GM18951 (cell line): ENCODE data around the gene RFC3.

Source experiments
- POLR2A ChIP-seq: IDR thresholded peaks from 4 replicates; pipeline ENCODE4 v1.6.1; 2011; ENCODE audit warnings: mild to moderate bottlenecking; ENCODE audit not compliant: insufficient read length, insufficient read depth; ENCODE audit errors: extremely low read depth
- in situ Hi-C: fragments of 300-500 bp; cut with MboI; formaldehyde crosslinking; loops from one replicate; pipeline ENCODE4 v1.12.0; 2022; ENCODE audit warnings: low sequenced_read_pairs, mixed read lengths, inconsistent platforms; ENCODE audit not compliant: unreplicated experiment

RFC3 gene

GRCh38 chr13:33882804-33883203 is 64.9 kb downstream of the RFC3 start:
- no peak for TF ChIP-seq POLR2A
- in situ Hi-C loops = no loop called here

- in situ Hi-C loops = no loop called here
- TF ChIP-seq POLR2A = no peak
These were observed 66.7 kb downstream of the RFC3 start for GRCh38 chr13:33884531-33885220.
